ENCODE measurements around the gene TUBGCP5. TPM values are rescaled to one million over a fixed set of nuclear protein-coding genes. Genes with fewer than 3 reads are reported as not detected.
A peak's percentile ranks its signal among the peaks of the same experiment; 100 is the strongest.

The TUBGCP5 gene
- total RNA-seq, 1 donor from 2014 or later, result 12.9 TPM

- H3K27ac ChIP-seq, result no peak overlapping the region
- intact Hi-C loops (cut with DNase I), result no loop called here
- no peaks in the 10 kb centered on the region for H3K9me3 ChIP-seq
- peaks cover 90% of the 10 kb centered on the region for H3K4me1 ChIP-seq
- no peak for TF ChIP-seq CTCF (IDR thresholded peaks at IDR 0.05)
- H3K36me3 ChIP-seq, result no peaks in the 10 kb centered on the region
- ATAC-seq (no peak), DNase-seq (no peak)
- H3K4me3 ChIP-seq, result no peak overlapping the region
- H3K27me3 ChIP-seq (ENCODE audit: low read depth), result no peaks in the 10 kb centered on the region
These were observed 80.7 kb downstream of the TUBGCP5 start for GRCh38 chr15:22958487-22959280.

- Histone ChIP-seq H3K27ac (peak overlapping the region; percentile 18), H3K4me1 (peaks cover 89% of the 10 kb centered on the region), H3K27me3 (ENCODE audit: low read depth) (no peaks in the 10 kb centered on the region), H3K4me3 (no peak overlapping the region), H3K9me3 (no peaks in the 10 kb centered on the region), H3K36me3 (no peaks in the 10 kb centered on the region)
- intact Hi-C loops (cut with DNase I), result no loop called here
- peak; percentile 22 to 39 for ATAC-seq
- DNase-seq, result no peak
- TF ChIP-seq CTCF (IDR thresholded peaks at IDR 0.05), result no peak
These were observed 82.5 kb downstream of the TUBGCP5 start for GRCh38 chr15:22956978-22957260.

- Histone ChIP-seq H3K27me3 (ENCODE audit: low read depth) (no peaks in the 10 kb centered on the region), H3K9me3 (no peaks in the 10 kb centered on the region), H3K36me3 (no peaks in the 10 kb centered on the region), H3K4me3 (no peak overlapping the region), H3K27ac (peak overlapping the region; percentile 18), H3K4me1 (peaks cover 89% of the 10 kb centered on the region)
- no peak for TF ChIP-seq CTCF (IDR thresholded peaks at IDR 0.05)
- intact Hi-C loops (cut with DNase I), result no loop called here
- DNase-seq (no peak), ATAC-seq (peak; percentile 16)
These were observed 83.0 kb downstream of the TUBGCP5 start for GRCh38 chr15:22956257-22956977.

GRCh38 chr15:22955544-22956119 lies 83.7 kb downstream of the TUBGCP5 start:
- intact Hi-C loops (cut with DNase I), result no loop called here
- no peak for TF ChIP-seq CTCF (IDR thresholded peaks at IDR 0.05)
- DNase-seq, result no peak
- H3K36me3 ChIP-seq, result no peaks in the 10 kb centered on the region
- no peak overlapping the region for H3K4me3 ChIP-seq
- H3K27ac ChIP-seq, result no peak overlapping the region
- no peaks in the 10 kb centered on the region for H3K9me3 ChIP-seq
- H3K27me3 ChIP-seq (ENCODE audit: low read depth), result no peaks in the 10 kb centered on the region
- peaks cover 89% of the 10 kb centered on the region for H3K4me1 ChIP-seq
- ATAC-seq, result peak in 1 of 2 donors; percentile 31

- no peaks in the 10 kb centered on the region for H3K27me3 ChIP-seq (ENCODE audit: low read depth)
- TF ChIP-seq CTCF (IDR thresholded peaks at IDR 0.05), result no peak
- H3K36me3 ChIP-seq, result no peaks in the 10 kb centered on the region
- no peak for ATAC-seq
- no peak overlapping the region for H3K4me3 ChIP-seq
- intact Hi-C loops (cut with DNase I), result no loop called here
- H3K4me1 ChIP-seq, result peaks cover 89% of the 10 kb centered on the region
- no peak overlapping the region for H3K27ac ChIP-seq
- H3K9me3 ChIP-seq, result no peaks in the 10 kb centered on the region
- no peak for DNase-seq
These were observed 84.4 kb downstream of the TUBGCP5 start for GRCh38 chr15:22954798-22955543.
